K562 (cell line): ENCODE data around the gene KIAA0513. TPM values are rescaled to one million over a fixed set of nuclear protein-coding genes. Genes with fewer than 3 reads are reported as not detected.

Experiments used
- BRD9 ChIP-seq: fragments of 450-650 bp; IDR thresholded peaks from 2 replicates; pipeline ENCODE4 v1.6.1; 2018; ENCODE audit warnings: low read depth; ENCODE audit not compliant: partially characterized antibody
- EP300 ChIP-seq: IDR thresholded peaks from 2 replicates; pipeline ENCODE4 v1.6.1; 2012; ENCODE audit warnings: low read length, improper control_type of control experiment
- ETV6 ChIP-seq, 3 experiments: fragments of 150-350 bp in 1 of 3; sonication (generic) in 1 of 3; formaldehyde crosslinking in 1 of 3; IDR thresholded peaks; 2 replicates each; pipeline versions ENCODE4 v1.6.1 to v1.8.0; 2014 to 2022; ENCODE audit warnings: borderline replicate concordance in 2 of 3, low read depth in 2 of 3, antibody characterized with exemption in 1 of 3, low read length in 1 of 3, mild to moderate bottlenecking in 1 of 3, missing genetic modification reagents in 1 of 3
- FOXK2 ChIP-seq, 2 experiments: fragments of 450-650 bp; IDR thresholded peaks in 1 of 2; conservative IDR thresholded peaks in 1 of 2; 2 replicates each; pipeline ENCODE4 v1.6.1; 2016; ENCODE audit warnings: low read depth in 2 of 2, mild to moderate bottlenecking in 1 of 2
- IRF1 ChIP-seq: sonication (generic); formaldehyde crosslinking; IDR thresholded peaks from 2 replicates; pipeline ENCODE4 v1.8.0; 2022; ENCODE audit warnings: missing genetic modification reagents, mild to moderate bottlenecking, borderline replicate concordance
- NEUROD1 ChIP-seq: fragments of 150-350 bp; IDR thresholded peaks from 2 replicates; pipeline ENCODE4 v1.6.1; 2014; ENCODE audit warnings: borderline replicate concordance, low read length, low read depth; ENCODE audit not compliant: partially characterized antibody
- NFRKB ChIP-seq: fragments of 450-650 bp; IDR thresholded peaks from 2 replicates; pipeline ENCODE4 v1.6.1; 2016; ENCODE audit warnings: low read depth
- PHB ChIP-seq: fragments of 250-450 bp; sonication (Bioruptor Pico); IDR thresholded peaks from 2 replicates; pipeline ENCODE4 v1.5.0; 2021
- POLR3G ChIP-seq: IDR thresholded peaks from 2 replicates; pipeline ENCODE4 v1.6.1; 2011; ENCODE audit not compliant: insufficient read length, insufficient replicate concordance; ENCODE audit errors: extremely low read depth
- PRPF4 ChIP-seq: fragments of 200-400 bp; formaldehyde crosslinking; IDR thresholded peaks from one replicate; pipeline ENCODE4 v1.6.1; 2017; ENCODE audit warnings: low read length, low read depth, mild to moderate bottlenecking; ENCODE audit not compliant: insufficient read depth, poor library complexity, severe bottlenecking
- RBBP5 ChIP-seq: fragments of 200-600 bp; sonication (generic); IDR thresholded peaks from 2 replicates; pipeline ENCODE4 v1.6.1; 2012; ENCODE audit warnings: borderline replicate concordance, mild to moderate bottlenecking, low read length, control low read depth, inconsistent platforms; ENCODE audit not compliant: insufficient read depth, poor library complexity, severe bottlenecking
- STAT5B ChIP-seq: fragments of 250-450 bp; sonication (Bioruptor Pico); IDR thresholded peaks from 2 replicates; pipeline ENCODE4 v1.8.0; 2021; ENCODE audit warnings: mild to moderate bottlenecking, inconsistent platforms
- ZFP91 ChIP-seq: sonication (generic); formaldehyde crosslinking; IDR thresholded peaks from 2 replicates; pipeline ENCODE4 v1.8.0; 2022; ENCODE audit warnings: mild to moderate bottlenecking, missing genetic modification reagents
- ZNF121 ChIP-seq: sonication (generic); formaldehyde crosslinking; conservative IDR thresholded peaks from 2 replicates; pipeline ENCODE4 v1.8.0; 2022; ENCODE audit warnings: missing genetic modification reagents
- ZNF407 ChIP-seq: fragments of 450-650 bp; IDR thresholded peaks from 2 replicates; pipeline ENCODE4 v1.6.1; 2016; ENCODE audit warnings: low read depth
- polyA plus RNA-seq, 8 experiments: library from polyadenylated mRNA; depleted of rRNA in 4 of 8; stranded (reverse) in 5 of 8; unstranded in 3 of 8; fragments of >200 nt; fragmentation: Nextera tagmentation in 2 of 8; fragmentation: Illumina TruSeq in 1 of 8; extraction: Ambion mirVana in 2 of 8; extraction: Trizol in 1 of 8; gene quantifications; 2 replicates each; pipeline versions ENCODE4 v1.2.1 to v1.2.3, GENCODE V29; 2011 to 2014; ENCODE audit warnings: inconsistent platforms in 1 of 8, missing spikeins in 1 of 8
- total RNA-seq, 7 experiments: library from RNA; depleted of rRNA in 6 of 7; stranded (reverse); fragments of >200 nt in 6 of 7; fragmentation: Illumina TruSeq in 2 of 7; extraction: Trizol in 2 of 7; gene quantifications; 2 replicates each; pipeline versions ENCODE4 v1.2.1 to v1.2.3, GENCODE V29; 2011 to 2021; ENCODE audit warnings: low replicate concordance in 1 of 7

The KIAA0513 gene
- total and polyA plus RNA-seq, 9 of the 15 experiments (the other 6 are each of a cell fraction or from before 2014, with no cell fraction given): 0.18 to 13.7 (median 10.2) TPM

GRCh38 chr16:85046931-85047866 lies 19.6 kb downstream of the KIAA0513 start (continued):
- no peak for TF ChIP-seq ZFP91 (CRISPR knock-in tag)
- 0 out of 2 replicates have a peak, but pooled peaks have one; percentile 55 for TF ChIP-seq IRF1 (CRISPR knock-in tag)
- TF ChIP-seq PHB: no peak
- no peak for TF ChIP-seq ZNF121
- TF ChIP-seq FOXK2 (conservative IDR thresholded peaks at IDR 0.05 in 1 of 2, IDR thresholded peaks at IDR 0.05 in 1 of 2; ENCODE audit: low read depth in 2 of 2): peak; percentile 98 to 99
- peak; percentile 95 for TF ChIP-seq EP300
- no peak for TF ChIP-seq POLR3G
- 0 out of 4 replicates have a peak, but pooled peaks have one; percentile 11 to 21 for TF ChIP-seq ETV6 (IDR thresholded peaks at IDR 0.05; ENCODE audit: borderline replicate concordance in 1 of 2, low read depth in 2 of 2, low read length in 1 of 2)
- TF ChIP-seq ETV6 (CRISPR knock-in tag; IDR thresholded peaks at IDR 0.05; ENCODE audit: borderline replicate concordance): no peak
- TF ChIP-seq RBBP5: peak; percentile 72
- 0 out of 2 replicates have a peak, but pooled peaks have one; percentile 12 for TF ChIP-seq STAT5B (CRISPR knock-in tag)
- peak; percentile 70 for TF ChIP-seq NEUROD1
- TF ChIP-seq BRD9: peak; percentile 91
- no peak for TF ChIP-seq PRPF4
- TF ChIP-seq NFRKB: peak; percentile 74
- TF ChIP-seq ZNF407: no peak
